ENCODE data around the gene RPS6KA6.
A peak's percentile ranks its signal among the peaks of the same experiment; 100 is the strongest.

Gene RPS6KA6

GRCh38 chrX:84187533-84188319, at the start of gene RPS6KA6:
RPS6KA6 (minus strand) TSS chrX:84188199; CDS start chrX:84187899, 300 bp downstream.
- Mint-ChIP-seq H3K36me3 (ENCODE audit: low read depth) (no peaks in the 10 kb centered on the region), H3K4me3 (peak within 1 kb of the TSS; percentile 92), H3K27ac (peak within 1 kb of the TSS; percentile 95), H3K9me3 (peaks cover 34% of the 10 kb centered on the region), H3K4me1 (peaks cover 25% of the 10 kb centered on the region), H3K27me3 (ENCODE audit: low read depth, poor library complexity) (no peaks in the 10 kb centered on the region)
- DNase-seq: peak; percentile 63
- TF ChIP-seq, protein P1, sequence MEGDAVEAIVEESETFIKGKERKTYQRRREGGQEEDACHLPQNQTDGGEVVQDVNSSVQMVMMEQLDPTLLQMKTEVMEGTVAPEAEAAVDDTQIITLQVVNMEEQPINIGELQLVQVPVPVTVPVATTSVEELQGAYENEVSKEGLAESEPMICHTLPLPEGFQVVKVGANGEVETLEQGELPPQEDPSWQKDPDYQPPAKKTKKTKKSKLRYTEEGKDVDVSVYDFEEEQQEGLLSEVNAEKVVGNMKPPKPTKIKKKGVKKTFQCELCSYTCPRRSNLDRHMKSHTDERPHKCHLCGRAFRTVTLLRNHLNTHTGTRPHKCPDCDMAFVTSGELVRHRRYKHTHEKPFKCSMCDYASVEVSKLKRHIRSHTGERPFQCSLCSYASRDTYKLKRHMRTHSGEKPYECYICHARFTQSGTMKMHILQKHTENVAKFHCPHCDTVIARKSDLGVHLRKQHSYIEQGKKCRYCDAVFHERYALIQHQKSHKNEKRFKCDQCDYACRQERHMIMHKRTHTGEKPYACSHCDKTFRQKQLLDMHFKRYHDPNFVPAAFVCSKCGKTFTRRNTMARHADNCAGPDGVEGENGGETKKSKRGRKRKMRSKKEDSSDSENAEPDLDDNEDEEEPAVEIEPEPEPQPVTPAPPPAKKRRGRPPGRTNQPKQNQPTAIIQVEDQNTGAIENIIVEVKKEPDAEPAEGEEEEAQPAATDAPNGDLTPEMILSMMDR (IDR thresholded peaks at IDR 0.05): no peak

GRCh38 chrX:84224741-84225140, 36.7 kb upstream of the RPS6KA6 start:
- H3K4me3 Mint-ChIP-seq: no peak overlapping the region
- TF ChIP-seq, protein P1 (IDR thresholded peaks at IDR 0.05): no peak
- no peak for DNase-seq
- peaks cover 9% of the 10 kb centered on the region for H3K9me3 Mint-ChIP-seq
- no peak overlapping the region for H3K27ac Mint-ChIP-seq
- H3K4me1 Mint-ChIP-seq: no peaks in the 10 kb centered on the region
- no peaks in the 10 kb centered on the region for H3K36me3 Mint-ChIP-seq (ENCODE audit: low read depth)
- H3K27me3 Mint-ChIP-seq (ENCODE audit: low read depth, poor library complexity): no peaks in the 10 kb centered on the region

- H3K4me3 Mint-ChIP-seq: no peak overlapping the region
- TF ChIP-seq, protein P1 (IDR thresholded peaks at IDR 0.05): no peak
- H3K27ac Mint-ChIP-seq: no peak overlapping the region
- H3K36me3 Mint-ChIP-seq (ENCODE audit: low read depth): no peaks in the 10 kb centered on the region
- H3K4me1 Mint-ChIP-seq: no peaks in the 10 kb centered on the region
- no peak for DNase-seq
- H3K27me3 Mint-ChIP-seq (ENCODE audit: low read depth, poor library complexity): no peaks in the 10 kb centered on the region
- peaks cover 12% of the 10 kb centered on the region for H3K9me3 Mint-ChIP-seq
Measured at GRCh38 chrX:84223261-84223660, 35.3 kb upstream of the RPS6KA6 start.

GRCh38 chrX:84221181-84221580, 33.2 kb upstream of the RPS6KA6 start:
- Mint-ChIP-seq H3K4me3 (no peak overlapping the region), H3K27ac (no peak overlapping the region), H3K9me3 (peaks cover 18% of the 10 kb centered on the region), H3K27me3 (ENCODE audit: low read depth, poor library complexity) (no peaks in the 10 kb centered on the region), H3K4me1 (no peaks in the 10 kb centered on the region), H3K36me3 (ENCODE audit: low read depth) (no peaks in the 10 kb centered on the region)
- TF ChIP-seq, protein P1 (IDR thresholded peaks at IDR 0.05): no peak
- DNase-seq: no peak

DNA sequence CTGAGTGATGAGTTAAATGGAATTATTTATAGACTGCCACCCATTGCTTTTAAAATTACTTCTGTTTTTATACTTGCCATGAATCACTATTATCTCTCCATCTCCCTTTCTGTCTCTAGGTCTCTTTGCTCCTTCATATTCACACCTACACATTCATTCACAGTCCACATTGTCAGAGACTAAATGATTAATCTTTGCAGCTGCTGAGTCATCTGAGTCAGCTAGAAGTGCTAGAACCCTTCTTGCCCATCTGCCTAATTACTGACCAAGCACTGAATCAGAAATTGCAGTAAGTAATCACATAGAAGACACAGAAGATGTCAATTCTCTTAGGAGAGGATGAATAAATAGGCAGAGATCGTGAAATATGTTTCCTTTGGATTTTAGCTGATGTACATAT, 31.6 kb upstream of the RPS6KA6 start:
- DNase-seq: no peak
- Mint-ChIP-seq H3K27ac (no peak overlapping the region), H3K27me3 (ENCODE audit: low read depth, poor library complexity) (no peaks in the 10 kb centered on the region), H3K4me1 (no peaks in the 10 kb centered on the region), H3K4me3 (no peak overlapping the region), H3K36me3 (ENCODE audit: low read depth) (no peaks in the 10 kb centered on the region), H3K9me3 (peaks cover 17% of the 10 kb centered on the region)
- TF ChIP-seq, protein P1 (IDR thresholded peaks at IDR 0.05): no peak

GRCh38 chrX:84218726-84219125, 30.7 kb upstream of the RPS6KA6 start:
- H3K27me3 Mint-ChIP-seq (ENCODE audit: low read depth, poor library complexity): no peaks in the 10 kb centered on the region
- DNase-seq: no peak
- H3K27ac Mint-ChIP-seq: peak overlapping the region; percentile 2
- TF ChIP-seq, protein P1 (IDR thresholded peaks at IDR 0.05): no peak
- no peaks in the 10 kb centered on the region for H3K4me1 Mint-ChIP-seq
- H3K9me3 Mint-ChIP-seq: peaks cover 25% of the 10 kb centered on the region
- no peaks in the 10 kb centered on the region for H3K36me3 Mint-ChIP-seq (ENCODE audit: low read depth)
- no peak overlapping the region for H3K4me3 Mint-ChIP-seq

All from nephron progenitor cell (in vitro differentiated cells).